Lung (tissue), 12 donors: ENCODE results near the gene MIPOL1. TPM values are rescaled to one million over a fixed set of nuclear protein-coding genes. Genes with fewer than 3 reads are reported as not detected.

Experiments used
- ATAC-seq: fragments of 200-7000 bp; cut with Tn5 transposase; one replicate; pipeline ENCODE4 v1.9.1; 2020; ENCODE audit warnings: moderate number of reproducible peaks; ENCODE audit not compliant: insufficient read depth, low FRiP score
- DNase-seq, 3 donors: peaks; one replicate each; pipeline ENCODE4 v3.0.0-alpha.2; 2013 to 2017
- H3K27ac ChIP-seq, 2 donors: one replicate each; pipeline ENCODE4 v1.5.1; 2013; ENCODE audit warnings: mild to moderate bottlenecking in 2 of 2, moderate library complexity in 2 of 2, control low read depth in 1 of 2, inconsistent platforms in 1 of 2, low read depth in 1 of 2, low read length in 1 of 2
- H3K27me3 ChIP-seq, 3 donors: one replicate each; pipeline ENCODE4 v1.5.1; 2013; ENCODE audit warnings: low read length in 2 of 3; ENCODE audit not compliant: control insufficient read depth in 3 of 3, insufficient read depth in 3 of 3
- H3K36me3 ChIP-seq, 4 donors: one replicate each; pipeline ENCODE4 v1.5.1; 2013; ENCODE audit warnings: low read length in 4 of 4, mild to moderate bottlenecking in 1 of 4, moderate library complexity in 1 of 4; ENCODE audit not compliant: control insufficient read depth in 4 of 4, insufficient read depth in 4 of 4
- H3K4me1 ChIP-seq, 5 donors: one replicate each; pipeline ENCODE4 v1.5.1; 2013; ENCODE audit warnings: low read length in 5 of 5, mild to moderate bottlenecking in 2 of 5, moderate library complexity in 1 of 5; ENCODE audit not compliant: control insufficient read depth in 5 of 5, insufficient read depth in 5 of 5
- H3K4me3 ChIP-seq: one replicate; pipeline ENCODE4 v1.5.1; 2013; ENCODE audit warnings: mild to moderate bottlenecking, control low read depth, moderate library complexity
- H3K9ac ChIP-seq, 2 donors: one replicate each; pipeline ENCODE4 v1.5.1; 2013; ENCODE audit warnings: low read length in 2 of 2, control low read depth in 1 of 2; ENCODE audit not compliant: insufficient read depth in 1 of 2
- H3K9me3 ChIP-seq, 4 donors: one replicate each; pipeline ENCODE4 v1.5.1; 2013; ENCODE audit warnings: low read length in 3 of 4, mild to moderate bottlenecking in 1 of 4, moderate library complexity in 1 of 4; ENCODE audit not compliant: control insufficient read depth in 4 of 4, insufficient read depth in 3 of 4
- CTCF ChIP-seq: IDR thresholded peaks from 2 replicates; pipeline ENCODE4 v1.5.1; 2012; ENCODE audit warnings: mild to moderate bottlenecking; ENCODE audit errors: control extremely low read depth, extremely low read depth
- WGBS, 2 donors: extraction: QIAGEN DNeasy Blood & Tissue Kit; methylation state at CpG; one replicate each; pipeline ENCODE4 v1.1.7; 2013; 5-methylcytosine and 5-hydroxymethylcytosine counted together
- polyA plus RNA-seq, 2 donors: library from polyadenylated mRNA; stranded (reverse); fragments of 200-250 nt; gene quantifications; one replicate each; pipeline ENCODE4 v1.2.1, GENCODE V29; 2013
- total RNA-seq, 2 donors: library from RNA; depleted of rRNA in 1 of 2; stranded (reverse); fragments of >200 nt in 1 of 2; gene quantifications; one replicate each; pipeline ENCODE4 v1.2.1, GENCODE V29; 2014 to 2021
- donor health status: control.
- donor health status: control.
- donor health status: Bipolar disorder and iron deficiency.
- donor health status: healthy.
- donor health status: DM: yes; HTN: yes; CAD: no.

Gene MIPOL1
- total and polyA plus RNA-seq, 4 donors, result 2.3 to 49.9 (median 7.0) TPM

- ATAC-seq, result no peak
- Histone ChIP-seq H3K27me3 (no peaks in the 10 kb centered on the region), H3K4me3 (no peak overlapping the region), H3K9me3 (no peaks in the 10 kb centered on the region), H3K9ac (no peak overlapping the region), H3K4me1 (no peaks in the 10 kb centered on the region), H3K27ac (no peak overlapping the region), H3K36me3 (no peaks in the 10 kb centered on the region)
- peak in 1 of 3 donors; percentile 9 for DNase-seq
- no peak for TF ChIP-seq CTCF
- 78 to 85% methylated on average over 1 of the region's 1 CpG for WGBS, 2 donors
Observed at GRCh38 chr14:37417833-37418232, 220.1 kb downstream of the MIPOL1 start.

GRCh38 chr14:37420622-37421021 is 222.9 kb downstream of the MIPOL1 start:
- Histone ChIP-seq H3K36me3 (no peaks in the 10 kb centered on the region), H3K27ac (no peak overlapping the region), H3K9me3 (no peaks in the 10 kb centered on the region), H3K27me3 (no peaks in the 10 kb centered on the region), H3K4me1 (no peaks in the 10 kb centered on the region), H3K9ac (no peak overlapping the region), H3K4me3 (no peak overlapping the region)
- ATAC-seq (no peak), DNase-seq (no peak)
- 88 to 90% methylated on average over 2 of the region's 2 CpGs for WGBS, 2 donors
- TF ChIP-seq CTCF, result no peak

- Histone ChIP-seq H3K27me3 (no peaks in the 10 kb centered on the region), H3K27ac (no peak overlapping the region), H3K4me1 (no peaks in the 10 kb centered on the region), H3K9me3 (no peaks in the 10 kb centered on the region), H3K9ac (no peak overlapping the region), H3K4me3 (no peak overlapping the region), H3K36me3 (no peaks in the 10 kb centered on the region)
- ATAC-seq (no peak), DNase-seq (no peak)
- TF ChIP-seq CTCF, result no peak
Observed at GRCh38 chr14:37422319-37422718, 224.6 kb downstream of the MIPOL1 start.

- WGBS, 2 donors, result 63 to 74% methylated on average over 2 of the region's 2 CpGs
- Histone ChIP-seq H3K9ac (no peak overlapping the region), H3K4me1 (no peaks in the 10 kb centered on the region), H3K4me3 (no peak overlapping the region), H3K9me3 (no peaks in the 10 kb centered on the region), H3K36me3 (no peaks in the 10 kb centered on the region), H3K27ac (no peak overlapping the region), H3K27me3 (no peaks in the 10 kb centered on the region)
- no peak for TF ChIP-seq CTCF
- ATAC-seq (no peak), DNase-seq (no peak)
Observed at GRCh38 chr14:37422748-37423147, 225.0 kb downstream of the MIPOL1 start.
